ENCODE measurements around the gene GPAM.

Gene GPAM

GRCh38 chr10:112214298-112214926 lies 30.8 kb upstream of the GPAM start:
- Histone ChIP-seq H3K27me3 (ENCODE audit: insufficient read depth, low read depth) (no peaks in the 10 kb centered on the region), H3K27ac (no peak overlapping the region), H3K36me3 (ENCODE audit: insufficient read depth) (no peaks in the 10 kb centered on the region), H3K9ac (no peak overlapping the region), H3K79me2 (ENCODE audit: insufficient read depth, low read depth) (no peaks in the 10 kb centered on the region), H2AFZ (ENCODE audit: low read depth) (no peak overlapping the region), H3K4me2 (no peak overlapping the region), H3K4me3 (IDR thresholded peaks at IDR 0.05; ENCODE audit: insufficient read depth, low read depth, low read length) (no peak overlapping the region), H3K4me1 (ENCODE audit: low read depth, poor library complexity, severe bottlenecking) (no peaks in the 10 kb centered on the region), H4K20me1 (ENCODE audit: insufficient read depth) (no peaks in the 10 kb centered on the region)
- TF ChIP-seq, protein P1, sequence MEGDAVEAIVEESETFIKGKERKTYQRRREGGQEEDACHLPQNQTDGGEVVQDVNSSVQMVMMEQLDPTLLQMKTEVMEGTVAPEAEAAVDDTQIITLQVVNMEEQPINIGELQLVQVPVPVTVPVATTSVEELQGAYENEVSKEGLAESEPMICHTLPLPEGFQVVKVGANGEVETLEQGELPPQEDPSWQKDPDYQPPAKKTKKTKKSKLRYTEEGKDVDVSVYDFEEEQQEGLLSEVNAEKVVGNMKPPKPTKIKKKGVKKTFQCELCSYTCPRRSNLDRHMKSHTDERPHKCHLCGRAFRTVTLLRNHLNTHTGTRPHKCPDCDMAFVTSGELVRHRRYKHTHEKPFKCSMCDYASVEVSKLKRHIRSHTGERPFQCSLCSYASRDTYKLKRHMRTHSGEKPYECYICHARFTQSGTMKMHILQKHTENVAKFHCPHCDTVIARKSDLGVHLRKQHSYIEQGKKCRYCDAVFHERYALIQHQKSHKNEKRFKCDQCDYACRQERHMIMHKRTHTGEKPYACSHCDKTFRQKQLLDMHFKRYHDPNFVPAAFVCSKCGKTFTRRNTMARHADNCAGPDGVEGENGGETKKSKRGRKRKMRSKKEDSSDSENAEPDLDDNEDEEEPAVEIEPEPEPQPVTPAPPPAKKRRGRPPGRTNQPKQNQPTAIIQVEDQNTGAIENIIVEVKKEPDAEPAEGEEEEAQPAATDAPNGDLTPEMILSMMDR (conservative IDR thresholded peaks at IDR 0.05; ENCODE audit: low read depth, low read length), result no peak

- Histone ChIP-seq H3K79me2 (ENCODE audit: insufficient read depth, low read depth) (no peaks in the 10 kb centered on the region), H3K4me3 (IDR thresholded peaks at IDR 0.05; ENCODE audit: insufficient read depth, low read depth, low read length) (no peak overlapping the region), H3K27me3 (ENCODE audit: insufficient read depth, low read depth) (no peaks in the 10 kb centered on the region), H2AFZ (ENCODE audit: low read depth) (no peak overlapping the region), H3K36me3 (ENCODE audit: insufficient read depth) (no peaks in the 10 kb centered on the region), H3K9ac (no peak overlapping the region), H3K27ac (no peak overlapping the region), H4K20me1 (ENCODE audit: insufficient read depth) (no peaks in the 10 kb centered on the region), H3K4me2 (no peak overlapping the region), H3K4me1 (ENCODE audit: low read depth, poor library complexity, severe bottlenecking) (no peaks in the 10 kb centered on the region)
- TF ChIP-seq, protein P1 (conservative IDR thresholded peaks at IDR 0.05; ENCODE audit: low read depth, low read length), result no peak
These were observed 30.3 kb upstream of the GPAM start for GRCh38 chr10:112213836-112214235.

DNA sequence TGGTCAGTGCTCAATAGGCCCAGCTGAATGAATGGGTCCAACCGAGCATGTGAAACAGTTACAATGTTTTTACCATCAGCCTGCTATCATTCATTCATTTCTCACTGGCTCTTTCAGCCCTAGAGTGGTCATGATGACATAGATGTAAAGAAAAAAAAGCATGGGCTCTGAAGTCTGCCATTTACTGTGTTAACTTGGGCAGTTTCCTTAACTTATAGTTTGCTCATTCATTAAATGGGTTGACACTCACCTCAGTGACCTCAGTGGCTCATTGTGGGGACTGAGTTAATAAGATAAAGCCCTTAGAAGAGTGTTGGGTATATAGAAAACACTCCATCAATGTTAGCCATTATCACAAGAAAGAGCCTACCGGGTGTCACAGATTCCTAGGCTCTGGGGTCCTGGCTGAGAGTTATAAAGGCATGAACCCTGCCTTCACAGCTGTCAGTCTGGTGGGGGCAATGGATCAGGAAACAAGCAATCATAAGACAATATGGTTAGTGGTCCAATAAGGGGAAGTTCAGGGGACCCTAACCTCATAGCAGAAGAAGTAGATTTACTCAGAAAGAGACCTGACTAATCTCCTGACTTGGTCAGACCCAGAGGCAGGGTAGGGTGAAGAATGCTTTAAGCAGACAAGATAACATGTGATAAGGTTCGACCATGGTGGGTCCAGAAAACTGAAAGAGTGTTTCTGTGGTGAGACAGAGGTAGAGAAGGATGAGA lies 29.7 kb upstream of the GPAM start:
- TF ChIP-seq, protein P1 (conservative IDR thresholded peaks at IDR 0.05; ENCODE audit: low read depth, low read length), result no peak
- H3K4me1 ChIP-seq (ENCODE audit: low read depth, poor library complexity, severe bottlenecking), result no peaks in the 10 kb centered on the region
- H3K9ac ChIP-seq, result no peak overlapping the region
- H3K27ac ChIP-seq, result no peak overlapping the region
- H2AFZ ChIP-seq (ENCODE audit: low read depth), result no peak overlapping the region
- no peaks in the 10 kb centered on the region for H3K36me3 ChIP-seq (ENCODE audit: insufficient read depth)
- H3K4me2 ChIP-seq, result no peak overlapping the region
- H3K27me3 ChIP-seq (ENCODE audit: insufficient read depth, low read depth), result no peaks in the 10 kb centered on the region
- no peak overlapping the region for H3K4me3 ChIP-seq (IDR thresholded peaks at IDR 0.05; ENCODE audit: insufficient read depth, low read depth, low read length)
- no peaks in the 10 kb centered on the region for H4K20me1 ChIP-seq (ENCODE audit: insufficient read depth)
- H3K79me2 ChIP-seq (ENCODE audit: insufficient read depth, low read depth), result no peaks in the 10 kb centered on the region

GRCh38 chr10:112210666-112211065 lies 27.1 kb upstream of the GPAM start:
- no peak overlapping the region for H2AFZ ChIP-seq (ENCODE audit: low read depth)
- no peaks in the 10 kb centered on the region for H3K27me3 ChIP-seq (ENCODE audit: insufficient read depth, low read depth)
- H4K20me1 ChIP-seq (ENCODE audit: insufficient read depth), result no peaks in the 10 kb centered on the region
- no peak overlapping the region for H3K4me3 ChIP-seq (IDR thresholded peaks at IDR 0.05; ENCODE audit: insufficient read depth, low read depth, low read length)
- TF ChIP-seq, protein P1 (conservative IDR thresholded peaks at IDR 0.05; ENCODE audit: low read depth, low read length), result no peak
- no peaks in the 10 kb centered on the region for H3K4me1 ChIP-seq (ENCODE audit: low read depth, poor library complexity, severe bottlenecking)
- H3K79me2 ChIP-seq (ENCODE audit: insufficient read depth, low read depth), result no peaks in the 10 kb centered on the region
- H3K36me3 ChIP-seq (ENCODE audit: insufficient read depth), result no peaks in the 10 kb centered on the region
- H3K27ac ChIP-seq, result no peak overlapping the region
- H3K9ac ChIP-seq, result no peak overlapping the region
- H3K4me2 ChIP-seq, result no peak overlapping the region

All from KMS-11 (cell line).